HG02884 (cell line): ENCODE data around the gene PGRMC1.
"Not testable (repeated sequence)": the region's sequence is repeated elsewhere in the genome, so short reads cannot be mapped to it uniquely, and the experiment has no call there.

Experiments used
- ATAC-seq: cut with Tn5 transposase; IDR thresholded peaks from one replicate; pipeline ENCODE4 v1.9.1; 2021; ENCODE audit warnings: mild to moderate bottlenecking, moderate library complexity; ENCODE audit not compliant: unreplicated experiment

PGRMC1 gene

DNA sequence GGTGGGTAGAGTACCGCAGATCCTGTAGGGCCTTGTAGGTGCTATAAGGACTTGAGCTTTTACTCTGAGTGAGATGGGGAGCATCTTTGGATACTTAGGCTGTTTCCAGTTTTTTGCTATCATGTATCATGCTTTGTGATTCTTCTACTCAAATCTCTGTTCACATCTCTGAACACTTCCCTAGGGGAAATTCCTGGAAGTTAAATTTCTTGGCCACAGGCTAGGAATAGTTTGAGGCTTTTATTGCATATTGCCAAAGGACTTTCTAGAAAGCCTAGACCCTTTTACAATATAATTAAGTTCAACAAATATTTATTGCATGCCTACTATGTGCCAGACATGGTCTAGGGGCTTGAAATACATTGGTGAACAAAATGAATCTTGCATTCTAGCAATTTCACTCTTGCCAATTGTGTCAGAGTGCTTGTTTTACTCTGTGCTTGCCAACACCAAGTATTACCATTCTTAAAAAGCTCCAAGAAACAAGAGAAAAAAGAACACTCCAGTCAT, 4.1 kb upstream of the PGRMC1 start:
- ATAC-seq: no peak

DNA sequence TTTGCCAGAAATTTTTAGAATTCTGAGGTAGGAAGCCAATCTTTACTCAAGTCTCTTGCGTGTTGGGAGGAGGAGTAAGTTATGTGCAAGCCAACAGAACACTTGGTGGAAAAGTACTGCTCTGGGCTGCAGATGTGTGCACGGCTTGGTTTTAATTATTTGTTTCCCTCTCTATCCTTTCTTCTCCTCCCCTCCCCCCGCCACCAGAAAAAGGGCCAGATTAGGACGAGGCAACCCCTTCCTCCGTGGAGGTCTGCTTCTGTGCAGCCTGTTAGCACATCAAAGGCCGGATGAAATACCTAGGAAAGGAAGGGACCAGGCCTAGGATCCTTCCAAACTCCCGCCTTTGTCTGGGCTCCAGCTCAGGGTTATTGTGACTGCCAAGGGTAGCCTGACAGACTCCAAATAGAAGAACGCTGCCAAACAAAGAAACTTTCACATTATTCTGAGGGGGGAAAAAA, 1.0 kb upstream of the PGRMC1 start:
- ATAC-seq: no peak

DNA sequence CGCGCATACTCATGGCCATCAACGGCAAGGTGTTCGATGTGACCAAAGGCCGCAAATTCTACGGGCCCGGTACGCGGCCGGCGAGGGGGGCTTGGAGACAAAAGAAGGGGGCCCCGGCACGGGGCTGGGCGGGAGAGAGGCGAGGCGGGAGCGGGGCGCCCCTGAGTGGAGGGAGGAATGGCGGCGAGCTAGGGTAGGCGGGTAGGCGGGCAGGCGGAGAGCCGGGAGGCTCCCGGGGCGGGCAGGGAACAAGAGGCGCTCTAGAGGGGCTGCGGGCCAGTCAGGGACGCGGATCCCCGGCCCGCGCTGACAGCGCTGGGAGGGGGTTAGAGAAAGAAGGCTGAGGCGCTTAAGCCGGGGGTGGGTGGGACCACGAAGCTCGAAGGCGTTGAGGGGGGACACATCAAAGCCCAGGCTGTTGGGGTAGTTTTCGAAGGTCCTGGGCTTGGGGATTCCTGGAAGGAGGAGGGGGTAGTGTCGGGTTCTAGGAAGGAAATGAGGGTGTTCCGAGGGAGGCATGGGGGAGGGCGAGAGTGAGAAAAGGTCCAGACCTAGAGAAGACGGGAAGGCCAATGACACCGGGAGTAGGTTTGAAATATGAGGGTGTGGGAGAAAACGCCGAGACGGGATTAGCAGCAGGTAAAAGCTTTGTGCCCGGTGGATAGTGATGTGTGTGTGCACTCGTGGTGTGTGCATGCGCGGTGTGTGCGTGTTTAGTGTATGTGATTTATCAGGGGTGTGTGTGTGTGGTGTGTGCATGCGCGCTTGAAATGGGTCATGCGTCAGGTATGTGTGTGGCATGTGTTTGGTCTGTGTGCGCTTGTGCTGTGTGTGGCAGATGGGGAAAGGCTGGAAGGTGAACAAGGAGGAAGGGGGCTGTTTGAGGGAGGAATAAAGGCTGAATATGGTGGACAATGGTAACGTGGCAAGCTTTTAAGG, 807 bp downstream of the PGRMC1 start:
- ATAC-seq: peak; percentile 19

DNA sequence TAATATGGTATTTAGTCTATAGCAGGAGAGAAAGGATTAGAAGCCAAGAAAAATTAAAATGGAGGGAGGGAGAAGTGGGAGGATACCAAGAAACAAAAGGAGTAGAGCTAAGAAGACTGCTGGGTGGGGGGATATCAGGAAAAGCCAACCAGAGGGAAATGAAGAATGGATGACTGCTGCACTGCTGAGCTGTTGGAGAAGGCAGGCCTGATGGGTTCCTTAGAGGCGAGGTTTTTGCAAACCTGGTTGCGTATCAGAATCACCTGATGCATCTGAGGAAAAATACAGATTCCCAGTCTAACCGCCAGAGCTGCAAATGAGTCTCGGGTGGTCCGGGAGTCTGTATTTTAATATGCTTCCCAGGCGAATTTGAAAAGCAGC, 1.5 kb downstream of the PGRMC1 start:
- ATAC-seq: no peak

DNA sequence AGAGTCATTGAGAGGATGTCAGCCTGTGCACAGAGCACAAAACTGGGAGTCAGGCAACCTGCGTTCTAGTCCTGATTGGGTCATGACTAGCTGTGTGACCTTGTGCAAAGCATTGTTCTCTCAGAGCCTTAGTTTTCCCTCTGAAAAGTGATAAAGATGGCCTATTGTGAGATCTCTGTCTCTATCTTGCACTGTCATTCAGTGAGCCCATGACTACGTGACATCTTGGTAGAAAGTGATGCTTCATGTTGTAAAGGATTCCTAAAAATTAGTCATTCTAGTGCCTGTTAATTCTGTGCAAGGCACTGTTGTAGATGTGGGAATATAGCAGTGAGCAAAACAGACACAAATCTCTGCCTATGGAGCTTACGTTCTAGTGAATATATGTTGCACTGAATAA, 2.5 kb downstream of the PGRMC1 start:
- ATAC-seq: no peak

DNA sequence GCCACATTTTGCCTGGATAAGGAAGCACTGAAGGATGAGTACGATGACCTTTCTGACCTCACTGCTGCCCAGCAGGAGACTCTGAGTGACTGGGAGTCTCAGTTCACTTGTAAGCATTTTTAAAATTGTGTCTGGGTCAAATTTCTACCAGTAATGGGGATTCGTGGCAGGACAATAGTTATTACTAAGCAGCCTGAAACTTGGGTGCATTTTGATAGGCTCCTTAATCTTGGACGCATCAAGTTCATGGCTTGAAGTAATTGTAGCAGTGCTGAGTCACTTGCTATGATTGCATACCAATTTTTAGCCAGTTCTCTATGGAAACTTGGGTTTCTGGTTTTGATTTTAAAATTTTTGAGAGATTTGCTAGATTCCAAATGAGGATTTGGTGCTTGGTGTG, 4.3 kb downstream of the PGRMC1 start:
- no peak for ATAC-seq

DNA sequence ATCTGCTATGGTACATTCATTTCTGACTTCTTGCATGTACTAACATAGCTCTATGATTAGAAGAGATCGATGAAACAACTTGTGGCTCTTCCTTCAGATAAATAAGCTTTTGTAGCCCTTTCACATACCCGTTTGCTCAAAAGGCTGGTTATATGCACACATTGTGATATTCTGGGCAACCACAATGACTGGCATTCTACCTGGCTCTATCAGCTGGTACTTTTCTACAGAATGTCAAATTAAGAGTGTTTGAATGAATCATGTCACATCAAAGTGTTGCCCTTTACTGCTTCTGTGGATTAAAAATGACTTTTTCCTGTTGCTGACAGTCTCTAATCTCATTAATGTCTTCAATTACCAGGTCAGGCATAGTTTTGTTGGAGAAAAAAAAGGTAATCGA, 11.6 kb downstream of the PGRMC1 start:
- no peak for ATAC-seq

DNA sequence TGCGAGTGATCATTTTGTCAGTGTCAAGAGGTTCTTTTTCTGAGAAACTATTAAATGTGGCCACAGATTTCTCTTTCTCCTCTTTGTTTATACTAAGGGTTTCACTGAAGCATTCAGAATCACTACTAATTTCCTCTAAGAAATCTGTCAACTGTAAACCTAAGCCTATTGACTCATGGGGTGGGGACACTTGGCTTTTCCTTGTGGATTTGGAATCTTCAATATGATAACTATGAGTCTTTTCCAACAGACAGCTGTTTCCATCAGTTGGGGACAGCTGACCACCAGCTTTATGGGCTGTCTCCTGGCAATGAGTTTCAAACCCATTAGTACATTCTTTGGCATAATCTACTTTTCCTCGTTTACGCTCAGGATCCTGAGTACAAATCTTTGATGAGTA, 13.8 kb downstream of the PGRMC1 start:
- ATAC-seq: no peak

DNA sequence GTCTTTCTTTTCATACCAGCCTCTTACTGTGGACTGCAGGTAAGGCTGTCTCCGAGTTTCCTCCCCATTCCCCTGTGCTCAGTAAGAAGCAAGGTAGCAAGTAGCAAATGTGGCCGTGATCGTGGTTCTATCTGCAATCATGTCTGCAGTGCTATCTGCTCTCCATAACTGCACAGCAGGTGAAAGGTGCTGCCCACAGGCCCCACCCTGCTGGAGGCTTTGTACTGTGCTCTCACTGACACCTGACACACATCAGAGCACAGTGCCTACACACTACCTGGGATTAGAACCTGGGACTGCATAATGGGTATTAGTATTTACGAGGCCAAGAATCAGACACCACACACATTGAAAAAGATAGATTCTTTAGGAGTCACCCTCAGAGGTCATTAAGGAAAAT, 15.3 kb downstream of the PGRMC1 start:
- ATAC-seq: no peak

DNA sequence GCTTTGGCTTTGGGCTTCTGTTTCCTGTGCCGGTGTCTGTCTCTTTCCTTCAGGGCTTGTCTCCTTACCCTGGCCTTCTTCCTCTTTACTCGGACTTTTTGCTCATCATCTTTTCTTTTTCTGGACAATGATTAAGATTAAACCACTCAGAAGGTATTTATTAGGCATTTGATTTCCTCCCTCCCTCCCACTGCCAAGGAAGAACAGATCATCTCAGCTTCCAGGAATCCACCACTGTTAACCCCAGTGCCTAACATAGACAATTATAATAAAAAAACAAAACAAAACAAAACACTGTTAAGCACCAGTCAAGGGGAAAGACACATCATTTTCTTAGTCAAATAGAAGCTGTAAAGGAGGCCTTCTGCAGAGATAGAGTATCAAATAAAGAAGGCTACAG, 16.6 kb downstream of the PGRMC1 start:
- no peak for ATAC-seq

DNA sequence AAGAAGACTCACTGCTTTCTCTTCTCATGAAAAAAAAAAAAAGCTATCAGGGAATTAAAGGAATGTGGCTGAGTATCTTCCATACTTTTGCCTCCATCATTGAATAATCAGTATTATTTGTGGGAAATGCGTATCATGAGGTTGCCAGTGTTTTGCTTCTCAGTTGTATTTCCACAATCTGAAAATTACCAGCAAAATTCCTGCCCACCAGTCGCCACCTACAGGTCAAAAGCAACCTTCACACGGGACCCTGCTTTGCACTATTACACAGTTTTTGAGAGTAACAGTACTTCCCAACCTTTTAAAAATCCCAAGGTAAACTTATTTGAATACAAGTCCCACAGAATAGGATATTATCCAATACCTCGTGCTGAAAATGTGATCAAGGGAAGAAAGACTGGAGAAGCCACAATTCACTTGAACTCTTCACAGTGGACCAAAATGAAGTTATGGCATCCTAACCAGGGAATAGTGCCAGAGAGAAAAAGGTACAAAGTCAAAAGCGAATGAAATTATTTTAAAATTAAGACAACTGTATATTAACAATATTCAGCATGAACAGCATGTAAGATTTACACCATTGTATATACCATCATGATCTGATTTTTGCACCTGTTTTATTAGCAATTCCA, 30.4 kb downstream of the PGRMC1 start:
- no peak for ATAC-seq

DNA sequence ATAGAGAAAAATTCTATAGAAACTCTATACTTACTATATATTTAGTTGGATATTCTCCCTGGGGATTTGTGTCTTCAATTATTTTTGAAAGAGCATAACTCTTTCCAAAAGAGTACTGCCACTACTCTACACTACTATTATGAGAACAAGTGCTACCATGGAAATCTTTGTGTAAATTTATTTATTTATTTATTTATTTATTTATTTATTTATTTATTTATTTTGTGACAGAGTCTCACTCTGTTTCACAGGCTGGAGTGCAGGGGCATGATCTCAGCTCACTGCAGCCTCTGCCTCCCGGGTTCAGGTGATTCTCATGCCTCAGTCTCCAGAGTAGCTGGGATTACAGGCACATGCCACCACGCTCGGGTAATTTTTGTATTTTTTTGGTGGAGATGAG, 31.0 kb downstream of the PGRMC1 start:
- ATAC-seq: not testable (repeated sequence)

DNA sequence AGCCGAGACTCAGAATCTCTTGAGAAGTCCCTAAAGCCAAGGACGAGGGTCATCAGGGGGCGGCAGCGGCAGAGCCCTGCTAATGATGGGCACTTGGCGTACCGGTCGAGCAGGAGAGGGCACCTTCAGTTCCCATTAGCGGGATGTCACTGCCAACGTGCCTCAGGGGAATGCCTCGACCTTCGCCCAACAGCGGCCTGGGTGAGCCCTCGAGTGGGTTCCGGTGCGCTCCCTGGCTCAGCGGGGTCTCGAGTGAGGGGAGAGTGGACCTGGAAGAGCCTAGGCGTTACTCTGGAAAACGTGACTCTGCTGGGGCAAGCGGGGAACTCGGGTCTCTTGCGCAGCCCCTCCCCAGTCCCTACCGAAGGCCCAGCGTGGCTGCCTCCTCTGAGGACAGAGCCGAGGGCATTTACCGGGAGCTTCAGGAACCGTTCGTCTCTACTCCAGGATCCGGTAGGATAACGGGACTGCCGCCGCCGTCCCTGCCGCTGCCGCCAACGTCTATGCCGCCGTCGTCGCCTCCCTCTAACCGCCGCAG, 36.9 kb downstream of the PGRMC1 start:
- ATAC-seq: no peak

DNA sequence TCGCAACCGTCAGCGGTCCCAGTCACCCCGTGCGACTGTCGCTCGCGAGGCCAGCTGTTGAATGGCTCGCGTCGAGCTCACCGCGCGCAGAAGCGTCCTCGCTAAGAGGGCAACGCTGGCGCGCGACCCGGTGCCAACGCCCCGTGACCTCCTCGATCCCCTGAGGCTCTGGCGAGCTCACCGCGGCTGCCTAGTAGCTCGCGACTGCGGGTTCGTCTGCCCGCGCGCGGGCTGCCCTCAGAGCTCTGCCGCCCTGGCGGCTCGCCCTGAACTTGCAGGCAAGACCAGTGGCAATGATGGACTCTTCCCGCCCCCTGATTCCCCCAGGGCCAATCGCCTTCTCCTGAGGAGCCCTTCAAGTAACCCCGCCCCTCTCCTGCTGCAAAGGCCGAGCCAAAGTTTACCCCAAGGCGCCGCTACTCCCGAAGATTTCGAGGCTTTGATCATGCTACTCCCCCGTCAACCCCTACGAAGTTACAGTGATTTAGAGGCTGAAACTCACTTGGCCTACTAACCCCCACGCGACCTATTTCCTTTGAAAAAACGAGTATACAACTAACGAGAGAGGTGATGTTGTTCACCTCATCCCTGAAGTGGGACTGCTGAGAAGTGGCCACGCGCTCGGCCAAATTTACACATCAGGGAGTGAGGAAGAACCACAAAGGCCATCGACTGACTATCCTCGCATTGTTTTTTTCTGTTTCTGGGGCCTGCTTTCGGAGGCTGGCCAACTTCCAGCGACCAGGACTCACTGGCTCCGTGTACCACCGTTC, 37.5 kb downstream of the PGRMC1 start:
- ATAC-seq: no peak

DNA sequence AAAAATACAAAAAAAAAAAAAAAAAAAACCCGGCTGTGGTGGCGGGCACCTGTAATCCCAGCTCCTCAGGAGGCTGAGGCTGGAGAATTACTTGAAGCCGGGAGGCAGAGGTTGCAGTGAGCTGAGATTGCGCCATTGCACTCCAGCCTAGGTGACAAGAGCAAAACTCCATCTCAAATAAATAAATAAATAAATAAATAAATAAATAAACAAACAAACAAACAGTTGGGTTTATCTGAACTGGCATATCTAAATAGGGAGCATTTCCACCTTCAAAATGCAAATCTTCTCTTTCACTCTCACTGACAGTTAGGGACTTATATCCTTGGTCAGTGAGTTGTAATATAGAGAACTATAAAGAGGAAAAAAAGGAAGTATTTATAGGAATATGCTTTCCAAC, 46.3 kb downstream of the PGRMC1 start:
- not testable (repeated sequence) for ATAC-seq

DNA sequence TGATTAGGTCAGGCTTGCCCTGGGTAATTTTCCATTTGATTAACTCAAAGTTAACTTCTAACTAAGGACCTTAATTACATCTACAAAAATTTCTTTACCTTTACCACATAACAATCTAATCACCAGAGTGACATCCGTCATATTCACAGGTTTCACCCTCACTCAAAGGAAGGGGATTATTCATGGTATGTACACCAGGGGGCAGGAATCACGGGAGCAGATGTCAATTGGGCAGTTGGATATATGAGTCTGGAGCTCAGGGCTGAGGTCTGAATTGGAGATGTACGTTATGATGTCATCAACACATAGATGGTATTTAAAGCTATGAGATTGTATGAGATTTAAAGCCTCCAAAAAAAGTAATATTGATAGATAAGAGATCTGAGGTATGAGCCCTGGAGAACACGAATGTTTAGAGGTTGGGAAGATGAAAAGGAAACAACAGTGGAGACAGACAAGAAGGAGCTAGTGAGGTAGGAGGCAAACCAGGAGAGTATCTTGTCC, 52.9 kb downstream of the PGRMC1 start:
- no peak for ATAC-seq

DNA sequence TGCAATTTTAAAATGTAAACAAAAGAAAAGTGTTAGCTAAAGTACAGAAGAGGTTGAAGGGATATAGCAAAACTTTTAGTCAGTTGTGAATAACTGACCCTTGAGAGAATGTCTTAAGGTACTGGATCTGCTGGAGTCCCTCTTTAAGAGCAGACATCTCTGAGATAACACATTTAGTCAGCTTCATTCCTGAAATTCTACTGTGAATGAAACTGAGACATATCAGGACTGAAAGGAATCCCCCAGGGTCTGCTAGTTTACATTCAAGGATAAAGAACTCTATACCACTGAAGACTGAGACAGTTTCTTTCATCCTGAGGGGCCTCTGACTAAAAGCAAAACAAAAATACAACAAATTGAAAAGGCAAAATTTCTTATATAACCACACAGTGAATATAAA, 54.4 kb downstream of the PGRMC1 start:
- no peak for ATAC-seq

DNA sequence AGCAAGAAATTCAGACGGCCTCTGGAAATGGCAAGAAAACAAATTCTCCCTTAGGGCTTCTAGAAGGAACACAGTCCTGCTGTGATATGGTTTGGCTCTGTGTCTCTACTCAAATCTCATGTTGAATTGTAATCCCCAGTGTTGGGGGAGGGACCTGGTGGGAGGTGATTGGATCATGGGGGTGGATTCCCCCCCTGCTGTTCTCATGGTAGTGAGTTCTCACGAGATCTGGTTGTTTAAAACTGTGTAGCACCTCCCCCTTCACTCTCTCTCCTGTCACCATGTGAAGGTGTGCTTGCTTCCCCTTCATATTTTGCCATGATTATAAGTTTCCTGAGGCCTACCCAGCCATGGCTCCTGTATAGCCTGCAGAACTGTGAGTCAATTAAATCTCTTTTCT, 55.2 kb downstream of the PGRMC1 start:
- ATAC-seq: not testable (repeated sequence)

DNA sequence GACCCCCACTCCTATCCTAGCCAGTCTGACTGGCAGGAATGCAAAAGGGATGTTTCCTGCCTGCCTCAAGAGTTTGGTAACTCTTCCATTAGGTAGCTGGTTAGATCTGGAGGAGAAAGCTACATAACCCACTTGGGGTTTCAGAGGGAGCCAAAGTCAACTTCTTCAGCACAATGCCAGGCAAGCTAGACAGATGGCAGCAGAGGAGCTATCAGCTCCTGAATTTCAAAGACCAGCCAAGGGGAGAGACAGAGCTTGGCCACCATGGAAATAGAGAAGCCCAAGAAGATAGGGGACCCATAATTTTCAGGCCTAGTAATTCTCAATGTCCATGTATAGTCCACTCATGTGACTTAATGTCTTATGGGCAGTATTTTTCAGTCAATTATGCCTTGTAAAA, 56.4 kb downstream of the PGRMC1 start:
- ATAC-seq: no peak
